WTC11 (cell line): ENCODE measurements around the gene C3orf49. TPM values are rescaled to one million over a fixed set of nuclear protein-coding genes. Genes with fewer than 3 reads are reported as not detected.
A peak's percentile ranks its signal among the peaks of the same experiment; 100 is the strongest.

ENCODE experiments used
- ATAC-seq: fragments of 200-7000 bp; cut with Tn5 transposase; 2 replicates; pipeline ENCODE4 v1.10.0; 2021; ENCODE audit warnings: mild to moderate bottlenecking, moderate library complexity
- CTCF ChIA-PET: fragments of 300-600 bp; sonication (Branson Sonifier 250); formaldehyde crosslinking; loops from one replicate; lab custom pipeline; 2021; ENCODE audit warnings: antibody characterized with exemption; lab: Charles Lee
- POLR2A ChIA-PET: fragments of 350-600 bp; sonication (Branson Sonifier 250); formaldehyde crosslinking; loops from one replicate; lab custom pipeline; 2021; ENCODE audit warnings: antibody characterized with exemption; lab: Charles Lee
- DNase-seq: peaks from one replicate; pipeline ENCODE4 v3.0.0; 2021; ENCODE audit warnings: low spot score
- H3K27ac Mint-ChIP-seq: 2 replicates; pipeline ENCODE4 v1.8.0; 2021; ENCODE audit warnings: mixed read lengths
- H3K27me3 Mint-ChIP-seq: 2 replicates; pipeline ENCODE4 v1.8.0; 2021; ENCODE audit warnings: low read depth, mild to moderate bottlenecking, moderate library complexity, mixed read lengths
- H3K36me3 Mint-ChIP-seq: 2 replicates; pipeline ENCODE4 v1.8.0; 2021; ENCODE audit warnings: mixed read lengths
- H3K4me1 Mint-ChIP-seq: 2 replicates; pipeline ENCODE4 v1.8.0; 2022; ENCODE audit warnings: mixed read lengths
- H3K4me3 Mint-ChIP-seq: 2 replicates; pipeline ENCODE4 v1.8.0; 2021; ENCODE audit warnings: mild to moderate bottlenecking, moderate library complexity, mixed read lengths
- H3K9me3 Mint-ChIP-seq: 2 replicates; pipeline ENCODE4 v1.8.0; 2021; ENCODE audit warnings: mixed read lengths
- ATF1 ChIP-seq: sonication (generic); formaldehyde crosslinking; IDR thresholded peaks from 2 replicates; pipeline ENCODE4 v1.8.1; 2023; ENCODE audit warnings: mild to moderate bottlenecking, moderate library complexity, missing genetic modification reagents
- CREB1 ChIP-seq: sonication (generic); formaldehyde crosslinking; IDR thresholded peaks from 2 replicates; pipeline ENCODE4 v1.8.0; 2023; ENCODE audit warnings: mild to moderate bottlenecking, missing genetic modification reagents
- E2F1 ChIP-seq: sonication (generic); formaldehyde crosslinking; IDR thresholded peaks from 2 replicates; pipeline ENCODE4 v1.8.0; 2022; ENCODE audit warnings: mild to moderate bottlenecking, missing genetic modification reagents
- EMX1 ChIP-seq: fragments of 250-450 bp; sonication (Bioruptor Pico); IDR thresholded peaks from 2 replicates; pipeline ENCODE4 v1.8.0; 2021; ENCODE audit warnings: mild to moderate bottlenecking
- ESRRA ChIP-seq: sonication (generic); formaldehyde crosslinking; IDR thresholded peaks from 2 replicates; pipeline ENCODE4 v1.8.1; 2022; ENCODE audit warnings: mild to moderate bottlenecking, missing genetic modification reagents, borderline replicate concordance
- ETV6 ChIP-seq: sonication (generic); formaldehyde crosslinking; IDR thresholded peaks from 2 replicates; pipeline ENCODE4 v1.8.1; 2022; ENCODE audit warnings: mild to moderate bottlenecking, missing genetic modification reagents
- FOXK1 ChIP-seq: sonication (generic); formaldehyde crosslinking; IDR thresholded peaks from 2 replicates; pipeline ENCODE4 v1.8.0; 2022; ENCODE audit warnings: mild to moderate bottlenecking, moderate library complexity, missing genetic modification reagents
- HMGA2 ChIP-seq: fragments of 250-450 bp; sonication (Bioruptor Pico); IDR thresholded peaks from 2 replicates; pipeline ENCODE4 v1.4.0; 2021; ENCODE audit warnings: mild to moderate bottlenecking, moderate library complexity
- JAZF1 ChIP-seq: fragments of 250-450 bp; sonication (Bioruptor Pico); IDR thresholded peaks from 2 replicates; pipeline ENCODE4 v1.9.0; 2021; ENCODE audit warnings: moderate library complexity, mild to moderate bottlenecking, inconsistent platforms
- KAT7 ChIP-seq: sonication (generic); formaldehyde crosslinking; IDR thresholded peaks from 2 replicates; pipeline ENCODE4 v1.8.1; 2023; ENCODE audit warnings: missing genetic modification reagents, mild to moderate bottlenecking, borderline replicate concordance
- NR2C2 ChIP-seq: sonication (generic); formaldehyde crosslinking; IDR thresholded peaks from 2 replicates; pipeline ENCODE4 v1.8.0; 2022; ENCODE audit warnings: mild to moderate bottlenecking, missing genetic modification reagents
- PRDM15 ChIP-seq: sonication (generic); formaldehyde crosslinking; IDR thresholded peaks from 2 replicates; pipeline ENCODE4 v1.8.0; 2022; ENCODE audit warnings: missing genetic modification reagents
- TCF7 ChIP-seq: sonication (generic); formaldehyde crosslinking; IDR thresholded peaks from 2 replicates; pipeline ENCODE4 v1.8.0; 2022; ENCODE audit warnings: mild to moderate bottlenecking, low read depth, missing genetic modification reagents, moderate library complexity
- ZNF219 ChIP-seq: sonication (generic); formaldehyde crosslinking; IDR thresholded peaks from 2 replicates; pipeline ENCODE4 v1.8.0; 2023; ENCODE audit warnings: missing genetic modification reagents, mild to moderate bottlenecking, borderline replicate concordance
- ZNF281 ChIP-seq: sonication (generic); formaldehyde crosslinking; IDR thresholded peaks from 2 replicates; pipeline ENCODE4 v1.8.0; 2023; ENCODE audit warnings: mild to moderate bottlenecking, missing genetic modification reagents
- ZNF396 ChIP-seq: fragments of 250-450 bp; sonication (Bioruptor Pico); IDR thresholded peaks from 2 replicates; pipeline ENCODE4 v1.8.0; 2021; ENCODE audit warnings: mild to moderate bottlenecking, moderate library complexity, borderline replicate concordance
- total RNA-seq: library from RNA; stranded (reverse); gene quantifications from 3 replicates; pipeline ENCODE4 v1.2.3, GENCODE V29; 2021
- TF ChIP-seq, protein P1 (sequence below): sonication (generic); formaldehyde crosslinking; IDR thresholded peaks from 2 replicates; pipeline ENCODE4 v1.8.1; 2023; ENCODE audit warnings: mild to moderate bottlenecking, missing genetic modification reagents, moderate library complexity
- TF ChIP-seq, protein P2 (sequence below): sonication (generic); formaldehyde crosslinking; IDR thresholded peaks from 2 replicates; pipeline ENCODE4 v1.8.1; 2022; ENCODE audit warnings: missing genetic modification reagents, borderline replicate concordance

The C3orf49 gene
- total RNA-seq, 1 experiment from 2014 or later = not detected

- TF ChIP-seq PRDM15 (CRISPR knock-in tag) (no peak), ESRRA (CRISPR knock-in tag) (no peak)
Observed at GRCh38 chr3:63855333-63855940, 36.3 kb downstream of the C3orf49 start (continued).

DNA sequence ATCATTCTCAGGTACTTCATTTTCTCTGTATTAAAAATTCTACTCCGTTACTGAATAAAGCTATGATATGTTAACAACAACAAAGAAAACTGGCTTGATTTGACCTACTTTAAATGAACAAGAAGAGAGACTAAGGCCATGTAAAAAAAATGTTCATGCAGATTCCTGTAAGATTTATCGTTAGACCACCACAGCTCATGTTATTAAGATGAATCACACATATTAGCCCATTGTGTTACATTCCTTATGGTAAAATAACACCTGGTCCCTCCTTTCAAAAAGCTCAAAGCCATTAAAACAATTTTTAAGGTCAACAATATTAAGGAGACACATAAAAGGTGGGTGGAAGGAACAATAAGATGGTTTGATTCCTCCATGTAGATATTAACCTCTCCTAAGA lies 38.2 kb downstream of the C3orf49 start:
- CTCF ChIA-PET = no interaction called here
- DNase-seq = no peak
- H3K4me1 Mint-ChIP-seq = peaks cover 65% of the 10 kb centered on the region

More for the DNA sequence above, 38.2 kb downstream of the C3orf49 start:
- Mint-ChIP-seq H3K9me3 (no peaks in the 10 kb centered on the region), H3K27ac (peak overlapping the region; percentile 83; the same call in 1 of the 2 replicates), H3K27me3 (no peaks in the 10 kb centered on the region), H3K36me3 (no peaks in the 10 kb centered on the region), H3K4me3 (no peak overlapping the region)
- no peak for TF ChIP-seq KAT7
- TF ChIP-seq JAZF1 = no peak
- TF ChIP-seq ZNF219 (CRISPR knock-in tag) = no peak
- TF ChIP-seq, protein P1, sequence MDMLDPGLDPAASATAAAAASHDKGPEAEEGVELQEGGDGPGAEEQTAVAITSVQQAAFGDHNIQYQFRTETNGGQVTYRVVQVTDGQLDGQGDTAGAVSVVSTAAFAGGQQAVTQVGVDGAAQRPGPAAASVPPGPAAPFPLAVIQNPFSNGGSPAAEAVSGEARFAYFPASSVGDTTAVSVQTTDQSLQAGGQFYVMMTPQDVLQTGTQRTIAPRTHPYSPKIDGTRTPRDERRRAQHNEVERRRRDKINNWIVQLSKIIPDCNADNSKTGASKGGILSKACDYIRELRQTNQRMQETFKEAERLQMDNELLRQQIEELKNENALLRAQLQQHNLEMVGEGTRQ (CRISPR knock-in tag) = no peak
- no peak for TF ChIP-seq FOXK1 (CRISPR knock-in tag)
- TF ChIP-seq EMX1 = no peak
- no peak for TF ChIP-seq ETV6
- no peak for TF ChIP-seq NR2C2 (CRISPR knock-in tag)
- no peak for TF ChIP-seq ATF1 (CRISPR knock-in tag)
- no peak for TF ChIP-seq ZNF281 (CRISPR knock-in tag)
- TF ChIP-seq, protein P2, sequence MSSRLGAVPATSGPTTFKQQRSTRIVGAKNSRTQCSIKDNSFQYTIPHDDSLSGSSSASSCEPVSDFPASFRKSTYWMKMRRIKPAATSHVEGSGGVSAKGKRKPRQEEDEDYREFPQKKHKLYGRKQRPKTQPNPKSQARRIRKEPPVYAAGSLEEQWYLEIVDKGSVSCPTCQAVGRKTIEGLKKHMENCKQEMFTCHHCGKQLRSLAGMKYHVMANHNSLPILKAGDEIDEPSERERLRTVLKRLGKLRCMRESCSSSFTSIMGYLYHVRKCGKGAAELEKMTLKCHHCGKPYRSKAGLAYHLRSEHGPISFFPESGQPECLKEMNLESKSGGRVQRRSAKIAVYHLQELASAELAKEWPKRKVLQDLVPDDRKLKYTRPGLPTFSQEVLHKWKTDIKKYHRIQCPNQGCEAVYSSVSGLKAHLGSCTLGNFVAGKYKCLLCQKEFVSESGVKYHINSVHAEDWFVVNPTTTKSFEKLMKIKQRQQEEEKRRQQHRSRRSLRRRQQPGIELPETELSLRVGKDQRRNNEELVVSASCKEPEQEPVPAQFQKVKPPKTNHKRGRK (CRISPR knock-in tag) = no peak
- TF ChIP-seq CREB1 (CRISPR knock-in tag) = no peak
- TF ChIP-seq TCF7 (CRISPR knock-in tag) = no peak
- no peak for TF ChIP-seq E2F1 (CRISPR knock-in tag)
- TF ChIP-seq HMGA2 (CRISPR knock-in tag) = no peak
- TF ChIP-seq ZNF396 (CRISPR knock-in tag) = no peak
- ATAC-seq = no peak
- POLR2A ChIA-PET = no interaction called here
